PC-3 (cell line): ENCODE data around the gene ZNF587B.
"Not testable (repeated sequence)": the region's sequence is repeated elsewhere in the genome, so short reads cannot be mapped to it uniquely, and the experiment has no call there.

Experiments used
- EZH2phosphoT487 ChIP-seq: fragments of 300-600 bp; sonication (generic); IDR thresholded peaks from 2 replicates; pipeline ENCODE4 v1.6.1; 2018; ENCODE audit warnings: mild to moderate bottlenecking, antibody characterized with exemption, low read length, borderline replicate concordance
- TF ChIP-seq, protein P1 (sequence below): fragments of 300-600 bp; sonication (generic); conservative IDR thresholded peaks from 2 replicates; pipeline ENCODE4 v1.5.1; 2017; ENCODE audit warnings: antibody characterized with exemption, low read depth, mild to moderate bottlenecking, low read length

DNA sequence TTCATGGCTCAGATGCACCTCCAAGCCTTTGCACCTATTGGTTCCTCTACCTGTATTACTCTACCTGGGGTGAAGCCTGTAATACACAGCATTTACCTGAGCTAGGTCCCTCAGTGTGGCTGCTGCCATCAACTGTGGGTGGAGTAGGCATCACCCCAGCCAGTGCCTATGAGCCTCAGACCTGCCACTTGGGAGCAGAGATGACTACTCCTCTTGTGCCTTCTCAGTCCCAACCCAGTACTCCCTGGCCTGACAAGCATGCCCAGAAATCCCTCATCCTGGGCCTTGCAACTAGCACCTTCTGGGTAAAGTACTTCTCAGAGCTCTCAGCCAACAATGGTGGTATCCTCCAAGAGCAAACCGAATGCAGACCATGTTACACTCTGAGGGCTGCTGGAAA lies 33.5 kb upstream of the ZNF587B start:
- TF ChIP-seq, protein P1, sequence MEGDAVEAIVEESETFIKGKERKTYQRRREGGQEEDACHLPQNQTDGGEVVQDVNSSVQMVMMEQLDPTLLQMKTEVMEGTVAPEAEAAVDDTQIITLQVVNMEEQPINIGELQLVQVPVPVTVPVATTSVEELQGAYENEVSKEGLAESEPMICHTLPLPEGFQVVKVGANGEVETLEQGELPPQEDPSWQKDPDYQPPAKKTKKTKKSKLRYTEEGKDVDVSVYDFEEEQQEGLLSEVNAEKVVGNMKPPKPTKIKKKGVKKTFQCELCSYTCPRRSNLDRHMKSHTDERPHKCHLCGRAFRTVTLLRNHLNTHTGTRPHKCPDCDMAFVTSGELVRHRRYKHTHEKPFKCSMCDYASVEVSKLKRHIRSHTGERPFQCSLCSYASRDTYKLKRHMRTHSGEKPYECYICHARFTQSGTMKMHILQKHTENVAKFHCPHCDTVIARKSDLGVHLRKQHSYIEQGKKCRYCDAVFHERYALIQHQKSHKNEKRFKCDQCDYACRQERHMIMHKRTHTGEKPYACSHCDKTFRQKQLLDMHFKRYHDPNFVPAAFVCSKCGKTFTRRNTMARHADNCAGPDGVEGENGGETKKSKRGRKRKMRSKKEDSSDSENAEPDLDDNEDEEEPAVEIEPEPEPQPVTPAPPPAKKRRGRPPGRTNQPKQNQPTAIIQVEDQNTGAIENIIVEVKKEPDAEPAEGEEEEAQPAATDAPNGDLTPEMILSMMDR, result not testable (repeated sequence)
- TF ChIP-seq EZH2phosphoT487, result not testable (repeated sequence)
